ENCODE data around the gene MOB1A. TPM values are rescaled to one million over a fixed set of nuclear protein-coding genes. Genes with fewer than 3 reads are reported as not detected.

MOB1A gene
- total RNA-seq, 1 experiment from 2014 or later: 116 TPM

- Histone ChIP-seq H3K27ac (ENCODE audit: low read depth, low read length, poor library complexity, severe bottlenecking) (no peak overlapping the region), H3K4me1 (ENCODE audit: insufficient read depth, low read length, poor library complexity, severe bottlenecking) (no peaks in the 10 kb centered on the region), H3K4me3 (ENCODE audit: low read depth, low read length, poor library complexity, severe bottlenecking) (no peak overlapping the region), H3K9me3 (ENCODE audit: low read depth, low read length, poor library complexity, severe bottlenecking) (no peaks in the 10 kb centered on the region), H3K27me3 (replicated peaks; ENCODE audit: insufficient read depth, low read depth, low read length, poor library complexity) (no peaks in the 10 kb centered on the region), H3K36me3 (ENCODE audit: insufficient read depth, low read length, poor library complexity, severe bottlenecking) (no peaks in the 10 kb centered on the region)
- ChIA-PET CTCF (no interaction called here), POLR2A (ENCODE audit: low non-redundant PET) (no interaction called here)
- intact Hi-C loops (cut with micrococcal nuclease; ENCODE audit: unreplicated experiment): no loop called here
- TF ChIP-seq EZH2 (IDR thresholded peaks at IDR 0.05; ENCODE audit: borderline replicate concordance, low read depth, low read length, poor library complexity, severe bottlenecking) (no peak), CTCF (conservative IDR thresholded peaks at IDR 0.05; ENCODE audit: low read depth, low read length) (no peak)
- BruUV-seq (replicated peaks): no TSS peak
- no peak for DNase-seq (ENCODE audit: low spot score)
Observed at GRCh38 chr2:74225698-74226459, 47.2 kb upstream of the MOB1A start.

- no peaks in the 10 kb centered on the region for H3K27me3 ChIP-seq (replicated peaks; ENCODE audit: insufficient read depth, low read depth, low read length, poor library complexity)
- POLR2A ChIA-PET (ENCODE audit: low non-redundant PET): no interaction called here
- H3K36me3 ChIP-seq (ENCODE audit: insufficient read depth, low read length, poor library complexity, severe bottlenecking): peaks cover 5% of the 10 kb centered on the region
- no TSS peak for BruUV-seq (replicated peaks)
- H3K9me3 ChIP-seq (ENCODE audit: low read depth, low read length, poor library complexity, severe bottlenecking): no peaks in the 10 kb centered on the region
- H3K4me1 ChIP-seq (ENCODE audit: insufficient read depth, low read length, poor library complexity, severe bottlenecking): no peaks in the 10 kb centered on the region
- intact Hi-C loops (cut with micrococcal nuclease; ENCODE audit: unreplicated experiment): no loop called here
- CTCF ChIA-PET: no interaction called here
- no peak for DNase-seq (ENCODE audit: low spot score)
- H3K4me3 ChIP-seq (ENCODE audit: low read depth, low read length, poor library complexity, severe bottlenecking): no peak overlapping the region
- TF ChIP-seq CTCF (conservative IDR thresholded peaks at IDR 0.05; ENCODE audit: low read depth, low read length): no peak
- no peak for TF ChIP-seq EZH2 (IDR thresholded peaks at IDR 0.05; ENCODE audit: borderline replicate concordance, low read depth, low read length, poor library complexity, severe bottlenecking)
- no peak overlapping the region for H3K27ac ChIP-seq (ENCODE audit: low read depth, low read length, poor library complexity, severe bottlenecking)
Observed at GRCh38 chr2:74223941-74224770, 45.5 kb upstream of the MOB1A start.

- H3K4me1 ChIP-seq (ENCODE audit: insufficient read depth, low read length, poor library complexity, severe bottlenecking): no peaks in the 10 kb centered on the region
- no peaks in the 10 kb centered on the region for H3K27me3 ChIP-seq (replicated peaks; ENCODE audit: insufficient read depth, low read depth, low read length, poor library complexity)
- intact Hi-C loops (cut with micrococcal nuclease; ENCODE audit: unreplicated experiment): no loop called here
- H3K4me3 ChIP-seq (ENCODE audit: low read depth, low read length, poor library complexity, severe bottlenecking): no peak overlapping the region
- H3K9me3 ChIP-seq (ENCODE audit: low read depth, low read length, poor library complexity, severe bottlenecking): no peaks in the 10 kb centered on the region
- no peak for DNase-seq (ENCODE audit: low spot score)
- H3K27ac ChIP-seq (ENCODE audit: low read depth, low read length, poor library complexity, severe bottlenecking): no peak overlapping the region
- ChIA-PET CTCF (no interaction called here), POLR2A (ENCODE audit: low non-redundant PET) (no interaction called here)
- H3K36me3 ChIP-seq (ENCODE audit: insufficient read depth, low read length, poor library complexity, severe bottlenecking): peaks cover 20% of the 10 kb centered on the region
- BruUV-seq (replicated peaks): no TSS peak
- no peak for TF ChIP-seq CTCF (conservative IDR thresholded peaks at IDR 0.05; ENCODE audit: low read depth, low read length)
- no peak for TF ChIP-seq EZH2 (IDR thresholded peaks at IDR 0.05; ENCODE audit: borderline replicate concordance, low read depth, low read length, poor library complexity, severe bottlenecking)
Observed at GRCh38 chr2:74222300-74222650, 43.6 kb upstream of the MOB1A start.

Data from A673 (cell line).